Stimulated activated CD4-positive, alpha-beta T cell treated with anti-CD3 and anti-CD28 coated beads, Interleukin-4, amount 100 ng/mL, for 48 hours (primary cell): ENCODE data around the gene SERINC1.

ENCODE experiments used
- DNase-seq, 2 donors: peaks; one replicate each; pipeline ENCODE4 v3.0.0-alpha.2; 2020; ENCODE audit warnings: low read depth in 2 of 2

Gene SERINC1

DNA sequence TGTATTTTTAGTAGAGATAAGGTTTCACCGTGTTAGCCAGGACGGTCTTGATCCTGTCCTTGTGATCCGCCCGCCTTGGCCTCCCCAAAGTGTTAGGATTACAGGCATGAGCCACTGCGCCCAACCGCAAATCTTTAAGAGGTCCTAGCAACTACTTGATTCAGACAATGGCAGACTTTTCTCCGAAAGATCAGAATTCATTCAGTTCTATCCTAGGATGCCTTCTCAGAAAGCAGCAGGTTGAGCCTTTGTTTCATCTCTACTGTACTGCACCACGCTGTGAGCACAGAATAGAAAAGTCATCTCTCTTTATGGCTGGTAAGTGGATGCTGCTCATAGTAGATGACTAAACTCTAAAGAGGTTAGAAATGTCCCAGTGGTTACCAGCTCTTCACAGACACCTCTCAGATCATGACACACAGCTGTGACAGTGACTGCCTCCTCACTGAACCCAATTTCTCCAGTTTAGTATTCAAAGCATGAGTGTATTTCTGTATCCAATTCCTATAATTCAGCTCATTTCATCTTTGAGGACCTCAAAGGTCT, 78.2 kb downstream of the SERINC1 start:
- DNase-seq: no peak
